ENCODE measurements around the gene ERG.

Gene ERG

GRCh38 chr21:38401191-38401926 lies 96.9 kb downstream of the ERG start:
- no peak for TF ChIP-seq CTCF (IDR thresholded peaks at IDR 0.05; ENCODE audit: poor library complexity, severe bottlenecking)
- no peaks in the 10 kb centered on the region for H3K36me3 ChIP-seq (ENCODE audit: low read depth)
- no peaks in the 10 kb centered on the region for H3K9me3 ChIP-seq (ENCODE audit: severe bottlenecking)
- H3K4me1 ChIP-seq (ENCODE audit: insufficient read depth, poor library complexity, severe bottlenecking): no peaks in the 10 kb centered on the region
- H3K4me3 ChIP-seq (ENCODE audit: severe bottlenecking): no peak overlapping the region
- no peaks in the 10 kb centered on the region for H3K27me3 ChIP-seq (ENCODE audit: insufficient read depth, poor library complexity, severe bottlenecking)
- DNase-seq (ENCODE audit: low spot score) (no peak), ATAC-seq (ENCODE audit: low read depth) (no peak)
- H3K27ac ChIP-seq (ENCODE audit: poor library complexity, severe bottlenecking): no peak overlapping the region

- no peak overlapping the region for H3K4me3 ChIP-seq (ENCODE audit: severe bottlenecking)
- no peaks in the 10 kb centered on the region for H3K36me3 ChIP-seq (ENCODE audit: low read depth)
- no peak for TF ChIP-seq CTCF (IDR thresholded peaks at IDR 0.05; ENCODE audit: poor library complexity, severe bottlenecking)
- no peaks in the 10 kb centered on the region for H3K9me3 ChIP-seq (ENCODE audit: severe bottlenecking)
- no peak for ATAC-seq (ENCODE audit: low read depth)
- no peaks in the 10 kb centered on the region for H3K27me3 ChIP-seq (ENCODE audit: insufficient read depth, poor library complexity, severe bottlenecking)
- no peaks in the 10 kb centered on the region for H3K4me1 ChIP-seq (ENCODE audit: insufficient read depth, poor library complexity, severe bottlenecking)
- no peak for DNase-seq (ENCODE audit: low spot score)
- H3K27ac ChIP-seq (ENCODE audit: poor library complexity, severe bottlenecking): no peak overlapping the region
Observed at GRCh38 chr21:38400195-38400919, 97.9 kb downstream of the ERG start.

- H3K4me3 ChIP-seq (ENCODE audit: severe bottlenecking): no peak overlapping the region
- no peak for TF ChIP-seq CTCF (IDR thresholded peaks at IDR 0.05; ENCODE audit: poor library complexity, severe bottlenecking)
- ATAC-seq (ENCODE audit: low read depth) (no peak), DNase-seq (ENCODE audit: low spot score) (no peak)
- no peaks in the 10 kb centered on the region for H3K27me3 ChIP-seq (ENCODE audit: insufficient read depth, poor library complexity, severe bottlenecking)
- H3K4me1 ChIP-seq (ENCODE audit: insufficient read depth, poor library complexity, severe bottlenecking): no peaks in the 10 kb centered on the region
- H3K27ac ChIP-seq (ENCODE audit: poor library complexity, severe bottlenecking): no peak overlapping the region
- no peaks in the 10 kb centered on the region for H3K9me3 ChIP-seq (ENCODE audit: severe bottlenecking)
- no peaks in the 10 kb centered on the region for H3K36me3 ChIP-seq (ENCODE audit: low read depth)
Observed at GRCh38 chr21:38399103-38399502, 99.2 kb downstream of the ERG start.

GRCh38 chr21:38396325-38396724 lies 102.0 kb downstream of the ERG start:
- no peaks in the 10 kb centered on the region for H3K4me1 ChIP-seq (ENCODE audit: insufficient read depth, poor library complexity, severe bottlenecking)
- ATAC-seq (ENCODE audit: low read depth) (no peak), DNase-seq (ENCODE audit: low spot score) (no peak)
- H3K9me3 ChIP-seq (ENCODE audit: severe bottlenecking): no peaks in the 10 kb centered on the region
- H3K27ac ChIP-seq (ENCODE audit: poor library complexity, severe bottlenecking): no peak overlapping the region
- H3K4me3 ChIP-seq (ENCODE audit: severe bottlenecking): no peak overlapping the region
- H3K36me3 ChIP-seq (ENCODE audit: low read depth): no peaks in the 10 kb centered on the region
- H3K27me3 ChIP-seq (ENCODE audit: insufficient read depth, poor library complexity, severe bottlenecking): no peaks in the 10 kb centered on the region
- TF ChIP-seq CTCF (IDR thresholded peaks at IDR 0.05; ENCODE audit: poor library complexity, severe bottlenecking): no peak

GRCh38 chr21:38395581-38395980 lies 102.7 kb downstream of the ERG start:
- H3K4me3 ChIP-seq (ENCODE audit: severe bottlenecking): no peak overlapping the region
- no peaks in the 10 kb centered on the region for H3K9me3 ChIP-seq (ENCODE audit: severe bottlenecking)
- no peak overlapping the region for H3K27ac ChIP-seq (ENCODE audit: poor library complexity, severe bottlenecking)
- H3K36me3 ChIP-seq (ENCODE audit: low read depth): no peaks in the 10 kb centered on the region
- no peaks in the 10 kb centered on the region for H3K27me3 ChIP-seq (ENCODE audit: insufficient read depth, poor library complexity, severe bottlenecking)
- H3K4me1 ChIP-seq (ENCODE audit: insufficient read depth, poor library complexity, severe bottlenecking): no peaks in the 10 kb centered on the region
- no peak for DNase-seq (ENCODE audit: low spot score)
- no peak for ATAC-seq (ENCODE audit: low read depth)
- no peak for TF ChIP-seq CTCF (IDR thresholded peaks at IDR 0.05; ENCODE audit: poor library complexity, severe bottlenecking)

All from RWPE2 (cell line).